Natural killer cell (primary cell): ENCODE measurements around the gene YOD1. TPM values are rescaled to one million over a fixed set of nuclear protein-coding genes. Genes with fewer than 3 reads are reported as not detected.

Experiments used
- ATAC-seq, 3 donors: fragments of 150-1000 bp in 2 of 3; fragments of 200-7000 bp in 1 of 3; cut with Tn5 transposase; 1 replicate in 1 of 3; 2 replicates in 2 of 3; pipeline ENCODE4 v1.10.0; 2021; ENCODE audit warnings: mild to moderate bottlenecking in 2 of 3, moderate library complexity in 2 of 3
- DNase-seq, 2 donors: peaks; one replicate each; pipeline versions ENCODE4 v3.0.0 to v3.0.0-alpha.2; 2013 to 2021; ENCODE audit warnings: mixed read lengths in 1 of 2
- H3K27ac ChIP-seq: one replicate; pipeline ENCODE4 v1.5.1; 2013; ENCODE audit warnings: mild to moderate bottlenecking, low read length
- H3K27me3 ChIP-seq: one replicate; pipeline ENCODE4 v1.6.1; 2013; ENCODE audit warnings: low read length; ENCODE audit not compliant: control insufficient read depth, insufficient read depth
- H3K36me3 ChIP-seq: one replicate; pipeline ENCODE4 v1.6.1; 2013; ENCODE audit warnings: low read length; ENCODE audit not compliant: control insufficient read depth, insufficient read depth
- H3K4me1 ChIP-seq: one replicate; pipeline ENCODE4 v1.6.1; 2013; ENCODE audit warnings: low read length; ENCODE audit not compliant: control insufficient read depth, insufficient read depth
- H3K4me3 ChIP-seq: one replicate; pipeline ENCODE4 v1.5.1; 2013; ENCODE audit warnings: low read length
- H3K9me3 ChIP-seq: one replicate; pipeline ENCODE4 v1.6.1; 2013; ENCODE audit warnings: low read length; ENCODE audit not compliant: control insufficient read depth, insufficient read depth
- H3K27ac Mint-ChIP-seq, 2 donors: one replicate each; pipeline ENCODE4 v1.8.0; 2022; ENCODE audit warnings: mild to moderate bottlenecking in 2 of 2, mixed read lengths in 2 of 2, moderate library complexity in 1 of 2
- H3K27me3 Mint-ChIP-seq, 2 donors: one replicate each; pipeline ENCODE4 v1.8.0; 2022; ENCODE audit warnings: low read depth in 2 of 2, mixed read lengths in 2 of 2
- H3K36me3 Mint-ChIP-seq: one replicate; pipeline ENCODE4 v1.8.0; 2022; ENCODE audit warnings: mixed read lengths
- H3K4me1 Mint-ChIP-seq, 2 donors: one replicate each; pipeline ENCODE4 v1.8.0; 2022; ENCODE audit warnings: mixed read lengths in 2 of 2
- H3K4me3 Mint-ChIP-seq: one replicate; pipeline ENCODE4 v1.8.0; 2022; ENCODE audit warnings: mild to moderate bottlenecking, moderate library complexity, mixed read lengths
- H3K9me3 Mint-ChIP-seq, 2 donors: one replicate each; pipeline ENCODE4 v1.8.0; 2022; ENCODE audit warnings: mixed read lengths in 2 of 2
- WGBS: methylation state at CpG from one replicate; pipeline ENCODE4 v1.1.7; 2013; ENCODE audit warnings: missing lambda C conversion rate; ENCODE audit not compliant: insufficient coverage; 5-methylcytosine and 5-hydroxymethylcytosine counted together
- intact Hi-C: fragments of 100-400 bp; cut with micrococcal nuclease; formaldehyde crosslinking; loops from one replicate; pipeline ENCODE4 v1.14.2; 2022
- total RNA-seq, 4 donors: library from RNA; stranded (reverse); fragments of 120-200 nt in 1 of 4; gene quantifications; one replicate each; pipeline versions ENCODE4 v1.2.3 to v1.2.4, GENCODE V29; 2013 to 2022
- TF ChIP-seq, protein P1 (sequence below): fragments of 200-600 bp; IDR thresholded peaks from one replicate; pipeline ENCODE4 v1.8.0; 2022; ENCODE audit warnings: antibody characterized with exemption

YOD1 gene
- total RNA-seq, 3 donors from 2014 or later (not counting 1 experiment from before 2014, with no cell fraction given) = 20.6 to 22.8 (median 21.2) TPM

DNA sequence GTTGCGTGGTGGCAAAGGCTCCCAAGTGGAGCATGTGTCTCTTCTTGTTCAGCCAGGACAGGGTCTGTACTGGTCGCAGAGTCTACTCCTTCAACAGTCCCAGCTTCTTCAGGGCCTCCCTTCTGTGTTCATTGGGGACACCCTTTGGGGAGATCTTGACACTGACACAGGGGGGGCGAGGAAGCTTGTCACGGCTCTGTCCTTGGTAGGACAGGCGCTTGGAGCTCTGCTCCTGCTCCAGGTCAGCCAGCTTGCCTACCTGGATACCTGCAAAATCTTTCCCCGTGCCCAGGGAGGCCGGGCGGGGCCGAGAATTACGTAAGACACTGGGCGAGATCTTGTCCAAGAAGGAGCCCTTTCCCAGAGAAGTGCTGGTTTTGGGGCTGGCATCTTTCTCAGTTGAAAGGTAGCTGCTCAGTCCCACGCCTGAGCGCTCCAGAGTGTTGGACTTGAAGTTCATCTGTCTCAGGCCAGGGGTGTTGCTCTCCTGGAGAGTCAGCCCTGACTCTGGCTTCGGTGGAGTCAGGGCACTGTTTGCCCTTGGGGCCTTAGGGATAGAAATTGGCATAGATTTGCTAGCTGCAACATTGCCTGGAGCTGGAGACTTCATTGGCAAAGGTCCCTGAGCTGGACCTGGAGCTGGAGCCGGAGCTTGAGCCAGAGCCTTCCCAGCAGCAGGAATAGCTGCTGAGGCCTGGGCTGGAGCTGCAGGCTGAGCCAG is 29.0 kb downstream of the YOD1 start:
- Histone ChIP-seq H3K4me3 (no peak overlapping the region), H3K36me3 (no peaks in the 10 kb centered on the region), H3K4me1 (no peaks in the 10 kb centered on the region), H3K27me3 (no peaks in the 10 kb centered on the region), H3K9me3 (no peaks in the 10 kb centered on the region), H3K27ac (no peak overlapping the region)
- H3K27me3 Mint-ChIP-seq = peaks cover 6 to 18% of the 10 kb centered on the region in 2 donors
- WGBS = 89% methylated on average over 15 of the region's 15 CpGs
- H3K9me3 Mint-ChIP-seq = no peaks in the 10 kb centered on the region
- intact Hi-C loops = no loop called here
- H3K4me3 Mint-ChIP-seq = no peak overlapping the region
- ATAC-seq (no peak), DNase-seq (no peak)
- H3K4me1 Mint-ChIP-seq = no peaks in the 10 kb centered on the region
- H3K36me3 Mint-ChIP-seq = no peaks in the 10 kb centered on the region
- TF ChIP-seq, protein P1, sequence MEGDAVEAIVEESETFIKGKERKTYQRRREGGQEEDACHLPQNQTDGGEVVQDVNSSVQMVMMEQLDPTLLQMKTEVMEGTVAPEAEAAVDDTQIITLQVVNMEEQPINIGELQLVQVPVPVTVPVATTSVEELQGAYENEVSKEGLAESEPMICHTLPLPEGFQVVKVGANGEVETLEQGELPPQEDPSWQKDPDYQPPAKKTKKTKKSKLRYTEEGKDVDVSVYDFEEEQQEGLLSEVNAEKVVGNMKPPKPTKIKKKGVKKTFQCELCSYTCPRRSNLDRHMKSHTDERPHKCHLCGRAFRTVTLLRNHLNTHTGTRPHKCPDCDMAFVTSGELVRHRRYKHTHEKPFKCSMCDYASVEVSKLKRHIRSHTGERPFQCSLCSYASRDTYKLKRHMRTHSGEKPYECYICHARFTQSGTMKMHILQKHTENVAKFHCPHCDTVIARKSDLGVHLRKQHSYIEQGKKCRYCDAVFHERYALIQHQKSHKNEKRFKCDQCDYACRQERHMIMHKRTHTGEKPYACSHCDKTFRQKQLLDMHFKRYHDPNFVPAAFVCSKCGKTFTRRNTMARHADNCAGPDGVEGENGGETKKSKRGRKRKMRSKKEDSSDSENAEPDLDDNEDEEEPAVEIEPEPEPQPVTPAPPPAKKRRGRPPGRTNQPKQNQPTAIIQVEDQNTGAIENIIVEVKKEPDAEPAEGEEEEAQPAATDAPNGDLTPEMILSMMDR = no peak
- no peak overlapping the region for H3K27ac Mint-ChIP-seq

- TF ChIP-seq, protein P1 = no peak
- ATAC-seq = no peak
Measured at GRCh38 chr1:207021139-207021861, 29.7 kb downstream of the YOD1 start.

DNA sequence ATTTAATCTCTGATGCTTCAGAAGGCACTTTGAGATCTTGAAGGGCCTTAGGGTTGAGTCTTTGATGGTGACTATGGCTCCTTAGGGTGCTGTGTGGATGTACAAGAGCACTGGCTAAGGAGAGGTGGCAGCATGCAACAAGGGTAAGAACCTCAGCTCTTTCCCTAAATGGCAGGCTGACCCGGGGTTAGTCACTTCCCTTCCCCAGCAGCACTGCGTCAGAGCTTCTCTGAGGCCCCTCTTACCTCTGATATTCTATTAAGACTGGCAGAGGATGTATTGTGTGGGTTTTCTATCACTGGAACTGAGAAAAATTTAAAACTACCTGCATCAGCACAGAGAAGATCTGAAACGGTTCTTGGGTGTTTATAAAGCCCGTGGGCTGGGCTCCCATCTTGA is 30.3 kb downstream of the YOD1 start:
- WGBS = 66% methylated on average over 3 of the region's 4 CpGs

More at GRCh38 chr1:207021139-207021861, 29.7 kb downstream of the YOD1 start:
- peaks cover under 1 to 15% of the 10 kb centered on the region in 2 donors for H3K27me3 Mint-ChIP-seq
- no peaks in the 10 kb centered on the region for H3K9me3 ChIP-seq
- H3K36me3 Mint-ChIP-seq = no peaks in the 10 kb centered on the region
- H3K27ac ChIP-seq = no peak overlapping the region
- H3K4me3 Mint-ChIP-seq = no peak overlapping the region
- H3K27ac Mint-ChIP-seq = no peak overlapping the region
- intact Hi-C loops = no loop called here
- no peak for DNase-seq
- no peaks in the 10 kb centered on the region for H3K36me3 ChIP-seq
- no peaks in the 10 kb centered on the region for H3K9me3 Mint-ChIP-seq
- H3K4me1 ChIP-seq = no peaks in the 10 kb centered on the region
- no peaks in the 10 kb centered on the region for H3K4me1 Mint-ChIP-seq
- H3K27me3 ChIP-seq = no peaks in the 10 kb centered on the region
- WGBS = 88% methylated on average over 8 of the region's 8 CpGs
- H3K4me3 ChIP-seq = no peak overlapping the region

More for the DNA sequence above, 30.3 kb downstream of the YOD1 start:
- no peak overlapping the region for H3K27ac Mint-ChIP-seq
- intact Hi-C loops = no loop called here
- H3K36me3 ChIP-seq = no peaks in the 10 kb centered on the region
- no peaks in the 10 kb centered on the region for H3K36me3 Mint-ChIP-seq
- no peaks in the 10 kb centered on the region for H3K4me1 ChIP-seq
- no peak overlapping the region for H3K4me3 ChIP-seq
- no peak overlapping the region for H3K27ac ChIP-seq
- ATAC-seq (no peak), DNase-seq (no peak)
- H3K9me3 Mint-ChIP-seq = no peaks in the 10 kb centered on the region
- H3K4me1 Mint-ChIP-seq = no peaks in the 10 kb centered on the region
- TF ChIP-seq, protein P1 = no peak
- H3K4me3 Mint-ChIP-seq = no peak overlapping the region
- H3K27me3 ChIP-seq = no peaks in the 10 kb centered on the region
- H3K9me3 ChIP-seq = no peaks in the 10 kb centered on the region
- H3K27me3 Mint-ChIP-seq = peaks cover 0 to 19% of the 10 kb centered on the region in 2 donors
